Gastroesophageal sphincter (tissue), 3 donors: ENCODE data around the gene RALGPS1.

Experiments used
- EP300 ChIP-seq: sonication (generic); formaldehyde crosslinking; IDR thresholded peaks from one replicate; pipeline ENCODE4 v1.6.1; 2017; ENCODE audit warnings: antibody characterized with exemption, mild to moderate bottlenecking
- POLR2AphosphoS5 ChIP-seq: sonication (generic); formaldehyde crosslinking; IDR thresholded peaks from one replicate; pipeline ENCODE4 v1.6.1; 2017; ENCODE audit warnings: antibody characterized with exemption
- TF ChIP-seq, protein P1 (sequence below), 4 experiments: fragments of 200-600 bp in 2 of 4; fragments of 450-650 bp in 2 of 4; sonication (generic) in 1 of 4; IDR thresholded peaks; one replicate each; pipeline ENCODE4 v1.5.1; 2017 to 2019; ENCODE audit warnings: antibody characterized with exemption in 4 of 4, mild to moderate bottlenecking in 2 of 4, moderate library complexity in 2 of 4

GRCh38 chr9:127252410-127253318, 338.1 kb downstream of the RALGPS1 start:
- no peak for TF ChIP-seq EP300
- TF ChIP-seq, protein P1, sequence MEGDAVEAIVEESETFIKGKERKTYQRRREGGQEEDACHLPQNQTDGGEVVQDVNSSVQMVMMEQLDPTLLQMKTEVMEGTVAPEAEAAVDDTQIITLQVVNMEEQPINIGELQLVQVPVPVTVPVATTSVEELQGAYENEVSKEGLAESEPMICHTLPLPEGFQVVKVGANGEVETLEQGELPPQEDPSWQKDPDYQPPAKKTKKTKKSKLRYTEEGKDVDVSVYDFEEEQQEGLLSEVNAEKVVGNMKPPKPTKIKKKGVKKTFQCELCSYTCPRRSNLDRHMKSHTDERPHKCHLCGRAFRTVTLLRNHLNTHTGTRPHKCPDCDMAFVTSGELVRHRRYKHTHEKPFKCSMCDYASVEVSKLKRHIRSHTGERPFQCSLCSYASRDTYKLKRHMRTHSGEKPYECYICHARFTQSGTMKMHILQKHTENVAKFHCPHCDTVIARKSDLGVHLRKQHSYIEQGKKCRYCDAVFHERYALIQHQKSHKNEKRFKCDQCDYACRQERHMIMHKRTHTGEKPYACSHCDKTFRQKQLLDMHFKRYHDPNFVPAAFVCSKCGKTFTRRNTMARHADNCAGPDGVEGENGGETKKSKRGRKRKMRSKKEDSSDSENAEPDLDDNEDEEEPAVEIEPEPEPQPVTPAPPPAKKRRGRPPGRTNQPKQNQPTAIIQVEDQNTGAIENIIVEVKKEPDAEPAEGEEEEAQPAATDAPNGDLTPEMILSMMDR (IDR thresholded peaks at IDR 0.05) = no peak
- TF ChIP-seq POLR2AphosphoS5 = no peak
